Measurements from ENCODE around the gene OGFOD3. TPM values are rescaled to one million over a fixed set of nuclear protein-coding genes. Genes with fewer than 3 reads are reported as not detected.
"Not testable (repeated sequence)": the region's sequence is repeated elsewhere in the genome, so short reads cannot be mapped to it uniquely, and the experiment has no call there.

The OGFOD3 gene
- polyA plus RNA-seq, 3 donors, result 21.6 to 23.7 (median 22.0) TPM

GRCh38 chr17:82377924-82378740 is 40.3 kb downstream of the OGFOD3 start:
- no peak for DNase-seq (ENCODE audit: low read depth in 3 of 3, low spot score in 2 of 3)

GRCh38 chr17:82377294-82377693 is 41.1 kb downstream of the OGFOD3 start:
- not testable (repeated sequence) for DNase-seq (ENCODE audit: low read depth in 3 of 3, low spot score in 2 of 3)

- DNase-seq (ENCODE audit: low read depth in 3 of 3, low spot score in 2 of 3), result no peak
Measured at GRCh38 chr17:82376042-82376730, 42.2 kb downstream of the OGFOD3 start.

GRCh38 chr17:82375359-82376041 is 42.9 kb downstream of the OGFOD3 start:
- DNase-seq (ENCODE audit: low read depth in 3 of 3, low spot score in 2 of 3), result no peak

GRCh38 chr17:82374626-82375331 is 43.6 kb downstream of the OGFOD3 start:
- no peak for DNase-seq (ENCODE audit: low read depth in 3 of 3, low spot score in 2 of 3)

- DNase-seq (ENCODE audit: low read depth in 3 of 3, low spot score in 2 of 3), result no peak
Measured at GRCh38 chr17:82373731-82374625, 44.4 kb downstream of the OGFOD3 start.

- not testable (repeated sequence) for DNase-seq (ENCODE audit: low read depth in 3 of 3, low spot score in 2 of 3)
Measured at GRCh38 chr17:82373072-82373452, 45.3 kb downstream of the OGFOD3 start.

- DNase-seq (ENCODE audit: low read depth in 3 of 3, low spot score in 2 of 3), result no peak
Measured at GRCh38 chr17:82372249-82373071, 45.9 kb downstream of the OGFOD3 start.

- DNase-seq (ENCODE audit: low read depth in 3 of 3, low spot score in 2 of 3), result no peak
Measured at GRCh38 chr17:82371333-82372248, 46.8 kb downstream of the OGFOD3 start, which contains the start of gene UTS2R. Gene UTS2R (plus strand): TSS chr17:82371765. CDS start chr17:82374325, 2,560 bp downstream.

GRCh38 chr17:82370471-82371332 is 47.7 kb downstream of the OGFOD3 start:
- no peak for DNase-seq (ENCODE audit: low read depth in 3 of 3, low spot score in 2 of 3)

GRCh38 chr17:82369211-82369610 is 49.2 kb downstream of the OGFOD3 start:
- DNase-seq (ENCODE audit: low read depth in 3 of 3, low spot score in 2 of 3), result no peak

- DNase-seq (ENCODE audit: low read depth in 3 of 3, low spot score in 2 of 3), result no peak
Measured at GRCh38 chr17:82367724-82368524, 50.5 kb downstream of the OGFOD3 start.

GRCh38 chr17:82366749-82367148 is 51.6 kb downstream of the OGFOD3 start:
- DNase-seq (ENCODE audit: low read depth in 3 of 3, low spot score in 2 of 3), result no peak

GRCh38 chr17:82365606-82366295 is 52.6 kb downstream of the OGFOD3 start:
- no peak for DNase-seq (ENCODE audit: low read depth in 3 of 3, low spot score in 2 of 3)

- no peak for DNase-seq (ENCODE audit: low read depth in 3 of 3, low spot score in 2 of 3)
Measured at GRCh38 chr17:82361885-82362633, 56.3 kb downstream of the OGFOD3 start.
